SK-N-SH (cell line): ENCODE data around the gene SEC24B. TPM values are rescaled to one million over a fixed set of nuclear protein-coding genes. Genes with fewer than 3 reads are reported as not detected.

ENCODE experiments used
- CTCF ChIA-PET: fragments of 300-600, 350-600 bp; formaldehyde crosslinking; extraction: SDS; loops from one replicate; lab custom pipeline; 2021; lab: Yijun Ruan, JAX
- POLR2A ChIA-PET: fragments of 350-600 bp; sonication (Branson Sonifier 250); formaldehyde crosslinking; extraction: SDS; loops from one replicate; lab custom pipeline; 2020; ENCODE audit warnings: antibody characterized with exemption, inconsistent platforms; lab: Yijun Ruan, JAX
- DNase-seq: peaks from one replicate; pipeline ENCODE4 v3.0.0; 2012
- H2AFZ ChIP-seq: fragments of 200-600 bp; sonication (generic); 2 replicates; pipeline ENCODE4 v1.8.1; 2016; ENCODE audit warnings: antibody characterized with exemption, mild to moderate bottlenecking, low read depth
- H3F3A ChIP-seq: fragments of 200-600 bp; sonication (generic); replicated peaks from 2 replicates; pipeline ENCODE3; 2016; ENCODE audit warnings: antibody characterized with exemption, mild to moderate bottlenecking; ENCODE audit not compliant: insufficient read depth
- H3K27ac ChIP-seq, 2 experiments: fragments of 200-500 bp in 1 of 2; fragments of 200-600 bp in 1 of 2; sonication (Bioruptor generic) in 1 of 2; sonication (generic), shearing (Covaris generic) in 1 of 2; 2 replicates each; pipeline versions ENCODE4 v1.5.1 to v1.6.1; 2014 to 2016; ENCODE audit warnings: low read depth in 2 of 2, inconsistent platforms in 1 of 2, low read length in 1 of 2, mild to moderate bottlenecking in 1 of 2, mixed read lengths in 1 of 2
- H3K27me3 ChIP-seq: fragments of 200-600 bp; sonication (generic), shearing (Covaris generic); 2 replicates; pipeline ENCODE4 v1.6.1; 2016; ENCODE audit warnings: mixed run types; ENCODE audit not compliant: insufficient read depth
- H3K36me3 ChIP-seq, 2 experiments: fragments of 200-500 bp in 1 of 2; fragments of 200-600 bp in 1 of 2; sonication (Bioruptor generic) in 1 of 2; sonication (generic) in 1 of 2; replicated peaks in 1 of 2; 2 replicates each; pipeline versions ENCODE3 to v1.5.1; 2014 to 2016; ENCODE audit warnings: low read length in 1 of 2, mild to moderate bottlenecking in 1 of 2; ENCODE audit not compliant: insufficient read depth in 2 of 2, control insufficient read depth in 1 of 2
- H3K4me1 ChIP-seq, 2 experiments: fragments of 200-500 bp in 1 of 2; fragments of 200-600 bp in 1 of 2; sonication (Bioruptor generic) in 1 of 2; sonication (generic), shearing (Covaris generic) in 1 of 2; 2 replicates each; pipeline versions ENCODE4 v1.5.1 to v1.6.1; 2014 to 2016; ENCODE audit warnings: low read depth in 1 of 2, low read length in 1 of 2, mixed run types in 1 of 2; ENCODE audit not compliant: insufficient read depth in 2 of 2, control insufficient read depth in 1 of 2
- H3K4me2 ChIP-seq: fragments of 200-600 bp; sonication (generic), shearing (Covaris generic); 2 replicates; pipeline ENCODE4 v1.6.1; 2017; ENCODE audit warnings: mixed run types
- H3K4me3 ChIP-seq, 2 experiments: fragments of 200-500 bp in 1 of 2; fragments of 200-600 bp in 1 of 2; sonication (Bioruptor generic) in 1 of 2; sonication (generic), shearing (Covaris generic) in 1 of 2; 2 replicates each; pipeline versions ENCODE4 v1.5.1 to v1.8.1; 2014 to 2016; ENCODE audit warnings: low read depth in 2 of 2, inconsistent platforms in 1 of 2, low read length in 1 of 2, mild to moderate bottlenecking in 1 of 2, mixed read lengths in 1 of 2, moderate library complexity in 1 of 2
- H3K79me2 ChIP-seq: fragments of 200-600 bp; sonication (generic); 2 replicates; pipeline ENCODE4 v1.8.1; 2017; ENCODE audit warnings: mild to moderate bottlenecking; ENCODE audit not compliant: insufficient read depth
- H3K9ac ChIP-seq: fragments of 200-600 bp; sonication (generic); 2 replicates; pipeline ENCODE4 v1.6.1; 2017; ENCODE audit warnings: mixed run types
- H3K9me2 ChIP-seq: fragments of 200-600 bp; sonication (generic); 2 replicates; pipeline ENCODE4 v1.6.1; 2017; ENCODE audit warnings: mixed run types
- H3K9me3 ChIP-seq: fragments of 200-600 bp; sonication (generic); 2 replicates; pipeline ENCODE4 v1.6.1; 2017; ENCODE audit warnings: mixed run types, mild to moderate bottlenecking, moderate library complexity
- H4K20me1 ChIP-seq: fragments of 200-600 bp; sonication (generic); 2 replicates; pipeline ENCODE4 v1.6.1; 2017; ENCODE audit warnings: mild to moderate bottlenecking, mixed run types; ENCODE audit not compliant: insufficient read depth
- ELF1 ChIP-seq: IDR thresholded peaks from 2 replicates; pipeline ENCODE4 v1.4.0; 2012
- EP300 ChIP-seq, 2 experiments: IDR thresholded peaks; 2 replicates each; pipeline versions ENCODE4 v1.4.0 to v1.6.1; 2012; ENCODE audit warnings: borderline replicate concordance in 1 of 2, low read depth in 1 of 2, low read length in 1 of 2
- EZH2phosphoT487 ChIP-seq: fragments of 200-600 bp; sonication (generic); IDR thresholded peaks from 2 replicates; pipeline ENCODE4 v1.6.1; 2017; ENCODE audit warnings: low read depth, mixed run types, mild to moderate bottlenecking, antibody characterized with exemption, moderate library complexity, borderline replicate concordance
- FOSL2 ChIP-seq: IDR thresholded peaks from 2 replicates; pipeline ENCODE4 v1.4.0; 2012; ENCODE audit warnings: low read depth, mild to moderate bottlenecking, moderate library complexity, borderline replicate concordance
- GABPA ChIP-seq: IDR thresholded peaks from 2 replicates; pipeline ENCODE4 v1.4.0; 2012; ENCODE audit warnings: low read depth, mild to moderate bottlenecking
- GATA2 ChIP-seq: sonication (generic); formaldehyde crosslinking; IDR thresholded peaks from 2 replicates; pipeline ENCODE4 v1.5.0; 2020; ENCODE audit warnings: mild to moderate bottlenecking, missing genetic modification reagents
- JUND ChIP-seq: IDR thresholded peaks from 2 replicates; pipeline ENCODE4 v1.4.0; 2012
- NFIC ChIP-seq: IDR thresholded peaks from 2 replicates; pipeline ENCODE4 v1.4.0; 2012; ENCODE audit warnings: borderline replicate concordance
- POLR2AphosphoS5 ChIP-seq: IDR thresholded peaks from 2 replicates; pipeline ENCODE4 v1.6.1; 2012; ENCODE audit warnings: low read depth, low read length
- RAD21 ChIP-seq: IDR thresholded peaks from 2 replicates; pipeline ENCODE4 v1.6.1; 2012; ENCODE audit warnings: mild to moderate bottlenecking, low read length
- RCOR1 ChIP-seq: fragments of 150-350 bp; IDR thresholded peaks from 2 replicates; pipeline ENCODE4 v1.6.1; 2017; ENCODE audit warnings: antibody characterized with exemption, low read length
- RFX5 ChIP-seq: IDR thresholded peaks from 2 replicates; pipeline ENCODE4 v1.6.1; 2012; ENCODE audit warnings: mild to moderate bottlenecking, improper control_type of control experiment, low read length
- SIN3A ChIP-seq: IDR thresholded peaks from 2 replicates; pipeline ENCODE4 v1.6.1; 2012; ENCODE audit warnings: low read depth, mild to moderate bottlenecking, low read length, moderate library complexity, borderline replicate concordance
- SMC3 ChIP-seq: IDR thresholded peaks from 2 replicates; pipeline ENCODE4 v1.6.1; 2012; ENCODE audit warnings: low read depth, low read length, improper control_type of control experiment
- TCF12 ChIP-seq: IDR thresholded peaks from 2 replicates; pipeline ENCODE4 v1.4.0; 2012
- TEAD4 ChIP-seq: IDR thresholded peaks from 2 replicates; pipeline ENCODE4 v1.4.0; 2012; ENCODE audit warnings: mild to moderate bottlenecking, borderline replicate concordance; ENCODE audit not compliant: insufficient read depth
- YY1 ChIP-seq: IDR thresholded peaks from 2 replicates; pipeline ENCODE4 v1.4.0; 2012; ENCODE audit warnings: low read depth, mild to moderate bottlenecking
- WGBS: methylation state at CpG from one replicate; pipeline ENCODE4 v1.1.6; 2017; ENCODE audit warnings: low lambda C conversion rate; 5-methylcytosine and 5-hydroxymethylcytosine counted together
- polyA plus RNA-seq, 3 experiments: library from polyadenylated mRNA; depleted of rRNA; stranded (reverse); fragments of >200 nt; gene quantifications; 2 replicates each; pipeline ENCODE4 v1.2.3, GENCODE V29; 2012
- TF ChIP-seq, protein P1 (sequence below): IDR thresholded peaks from 2 replicates; pipeline ENCODE4 v1.4.0; 2012; ENCODE audit warnings: low read depth
- TF ChIP-seq, protein P2 (sequence below): IDR thresholded peaks from 2 replicates; pipeline ENCODE4 v1.4.0; 2012; ENCODE audit warnings: low read depth, borderline replicate concordance
- TF ChIP-seq, protein P3 (sequence below): fragments of 150-350 bp; IDR thresholded peaks from 2 replicates; pipeline ENCODE4 v1.6.1; 2017; ENCODE audit warnings: antibody characterized with exemption, low read length, low read depth, borderline replicate concordance
- TF ChIP-seq, protein P4 (sequence below): IDR thresholded peaks from 2 replicates; pipeline ENCODE4; 2012

Gene SEC24B
- polyA plus RNA-seq, 1 of the 3 experiments (the other 2 are of a cell fraction) = 23.0 TPM

DNA sequence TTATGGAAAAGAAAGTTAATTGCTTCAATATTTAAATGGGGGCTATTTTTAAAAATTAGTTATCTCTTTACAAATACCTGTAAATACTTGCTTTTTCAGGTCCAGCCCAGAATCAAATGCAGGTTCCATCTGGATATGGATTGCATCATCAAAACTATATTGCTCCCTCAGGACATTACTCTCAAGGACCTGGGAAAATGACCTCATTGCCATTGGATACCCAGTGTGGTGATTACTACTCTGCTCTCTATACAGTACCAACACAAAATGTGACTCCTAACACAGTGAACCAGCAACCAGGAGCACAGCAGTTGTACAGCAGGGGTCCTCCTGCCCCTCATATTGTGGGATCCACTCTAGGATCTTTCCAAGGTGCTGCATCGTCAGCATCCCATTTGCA, 29.2 kb downstream of the SEC24B start (continued):
- TF ChIP-seq NFIC (no peak), SMC3 (no peak), TEAD4 (no peak), GABPA (no peak), GATA2 (no peak)

DNA sequence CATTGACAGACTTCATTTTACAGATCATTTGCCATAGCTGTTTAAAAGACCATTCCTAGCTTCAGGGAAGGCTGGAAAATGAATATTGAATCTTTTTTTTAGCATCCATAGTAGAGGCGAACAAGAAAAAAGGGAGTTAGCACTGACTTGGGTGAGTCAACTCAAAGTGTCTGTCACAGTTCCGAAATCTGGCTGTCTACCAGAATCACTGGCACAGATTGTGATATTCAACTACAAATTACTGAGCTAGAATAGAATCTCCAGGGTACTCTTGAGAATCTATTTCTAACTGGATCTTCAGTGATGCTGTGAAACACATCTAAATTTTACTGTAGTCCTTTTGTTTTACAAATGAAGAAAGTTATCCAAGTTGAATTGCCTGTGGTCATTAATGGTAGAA, 31.5 kb downstream of the SEC24B start:
- Histone ChIP-seq H3K36me3 (peaks cover 44 to 48% of the 10 kb centered on the region in 2 experiments), H3K4me3 (no peak overlapping the region), H3K9ac (no peak overlapping the region), H3K27me3 (no peaks in the 10 kb centered on the region), H3K79me2 (peaks cover 96% of the 10 kb centered on the region), H3K27ac (no peak overlapping the region; a peak in 1 of 4 replicates), H2AFZ (no peak overlapping the region), H3K9me3 (no peaks in the 10 kb centered on the region), H3K4me2 (no peak overlapping the region), H3F3A (peaks cover 9% of the 10 kb centered on the region), H4K20me1 (peaks cover 54% of the 10 kb centered on the region), H3K9me2 (no peaks in the 10 kb centered on the region), H3K4me1 (no peaks in the 10 kb centered on the region; a peak in 2 of 4 replicates)
- ChIA-PET POLR2A (no interaction called here), CTCF (interaction anchor here (1.9 kb wide), 1 partner anchor 31 kb away, joined by 5 read pairs; the partner anchor contains the start of gene SEC24B)
- 92% methylated on average over 2 of the region's 2 CpGs for WGBS
- no peak for DNase-seq
- TF ChIP-seq RAD21 (no peak), SIN3A (no peak), POLR2AphosphoS5 (no peak), JUND (no peak), NFIC (no peak), RCOR1 (no peak), ELF1 (no peak), FOSL2 (no peak), TCF12 (no peak), RFX5 (no peak), TEAD4 (no peak), YY1 (no peak), EP300 (IDR thresholded peaks at IDR 0.05; ENCODE audit: borderline replicate concordance in 1 of 2, low read depth in 1 of 2, low read length in 1 of 2) (no peak), GATA2 (no peak), EZH2phosphoT487 (no peak)
- TF ChIP-seq, protein P1, sequence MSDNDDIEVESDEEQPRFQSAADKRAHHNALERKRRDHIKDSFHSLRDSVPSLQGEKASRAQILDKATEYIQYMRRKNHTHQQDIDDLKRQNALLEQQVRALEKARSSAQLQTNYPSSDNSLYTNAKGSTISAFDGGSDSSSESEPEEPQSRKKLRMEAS = no peak
- TF ChIP-seq, protein P2, sequence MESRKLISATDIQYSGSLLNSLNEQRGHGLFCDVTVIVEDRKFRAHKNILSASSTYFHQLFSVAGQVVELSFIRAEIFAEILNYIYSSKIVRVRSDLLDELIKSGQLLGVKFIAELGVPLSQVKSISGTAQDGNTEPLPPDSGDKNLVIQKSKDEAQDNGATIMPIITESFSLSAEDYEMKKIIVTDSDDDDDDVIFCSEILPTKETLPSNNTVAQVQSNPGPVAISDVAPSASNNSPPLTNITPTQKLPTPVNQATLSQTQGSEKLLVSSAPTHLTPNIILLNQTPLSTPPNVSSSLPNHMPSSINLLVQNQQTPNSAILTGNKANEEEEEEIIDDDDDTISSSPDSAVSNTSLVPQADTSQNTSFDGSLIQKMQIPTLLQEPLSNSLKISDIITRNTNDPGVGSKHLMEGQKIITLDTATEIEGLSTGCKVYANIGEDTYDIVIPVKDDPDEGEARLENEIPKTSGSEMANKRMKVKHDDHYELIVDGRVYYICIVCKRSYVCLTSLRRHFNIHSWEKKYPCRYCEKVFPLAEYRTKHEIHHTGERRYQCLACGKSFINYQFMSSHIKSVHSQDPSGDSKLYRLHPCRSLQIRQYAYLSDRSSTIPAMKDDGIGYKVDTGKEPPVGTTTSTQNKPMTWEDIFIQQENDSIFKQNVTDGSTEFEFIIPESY = no peak
- TF ChIP-seq, protein P3, sequence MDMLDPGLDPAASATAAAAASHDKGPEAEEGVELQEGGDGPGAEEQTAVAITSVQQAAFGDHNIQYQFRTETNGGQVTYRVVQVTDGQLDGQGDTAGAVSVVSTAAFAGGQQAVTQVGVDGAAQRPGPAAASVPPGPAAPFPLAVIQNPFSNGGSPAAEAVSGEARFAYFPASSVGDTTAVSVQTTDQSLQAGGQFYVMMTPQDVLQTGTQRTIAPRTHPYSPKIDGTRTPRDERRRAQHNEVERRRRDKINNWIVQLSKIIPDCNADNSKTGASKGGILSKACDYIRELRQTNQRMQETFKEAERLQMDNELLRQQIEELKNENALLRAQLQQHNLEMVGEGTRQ = no peak
- TF ChIP-seq, protein P4, sequence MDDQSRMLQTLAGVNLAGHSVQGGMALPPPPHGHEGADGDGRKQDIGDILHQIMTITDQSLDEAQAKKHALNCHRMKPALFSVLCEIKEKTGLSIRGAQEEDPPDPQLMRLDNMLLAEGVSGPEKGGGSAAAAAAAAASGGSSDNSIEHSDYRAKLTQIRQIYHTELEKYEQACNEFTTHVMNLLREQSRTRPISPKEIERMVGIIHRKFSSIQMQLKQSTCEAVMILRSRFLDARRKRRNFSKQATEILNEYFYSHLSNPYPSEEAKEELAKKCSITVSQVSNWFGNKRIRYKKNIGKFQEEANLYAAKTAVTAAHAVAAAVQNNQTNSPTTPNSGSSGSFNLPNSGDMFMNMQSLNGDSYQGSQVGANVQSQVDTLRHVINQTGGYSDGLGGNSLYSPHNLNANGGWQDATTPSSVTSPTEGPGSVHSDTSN = no peak
